HG02870 (cell line): ENCODE results near the gene B4GALT3.
"Not testable (repeated sequence)": the region's sequence is repeated elsewhere in the genome, so short reads cannot be mapped to it uniquely, and the experiment has no call there.

Experiments
- ATAC-seq: cut with Tn5 transposase; IDR thresholded peaks from one replicate; pipeline ENCODE4 v1.9.1; 2021; ENCODE audit warnings: mild to moderate bottlenecking, moderate library complexity; ENCODE audit not compliant: unreplicated experiment

B4GALT3 gene

GRCh38 chr1:161177112-161177935 is at the start of gene B4GALT3:
TSS of gene B4GALT3 (minus strand) at chr1:161177507. CDS start at chr1:161176060, 1,447 bp downstream.
- ATAC-seq = peak; percentile 70

- no peak for ATAC-seq
These were observed 49.5 kb upstream of the B4GALT3 start for GRCh38 chr1:161226759-161227158.

- ATAC-seq = no peak
These were observed 49.0 kb upstream of the B4GALT3 start for GRCh38 chr1:161226320-161226711.

GRCh38 chr1:161225534-161226319 is 48.4 kb upstream of the B4GALT3 start, which contains the start of gene TOMM40L:
TSS of gene TOMM40L (plus strand) at chr1:161226060. CDS start at chr1:161226490, 430 bp downstream.
- peak; percentile 97 for ATAC-seq

- ATAC-seq = no peak
These were observed 47.8 kb upstream of the B4GALT3 start for GRCh38 chr1:161225178-161225533.

- not testable (repeated sequence) for ATAC-seq
These were observed 47.4 kb upstream of the B4GALT3 start for GRCh38 chr1:161224695-161225087.

- no peak for ATAC-seq
These were observed 46.7 kb upstream of the B4GALT3 start for GRCh38 chr1:161223805-161224694.

- ATAC-seq = no peak
These were observed 45.1 kb upstream of the B4GALT3 start for GRCh38 chr1:161222175-161223019.

- ATAC-seq = no peak
These were observed 42.7 kb upstream of the B4GALT3 start for GRCh38 chr1:161220002-161220401.

- no peak for ATAC-seq
These were observed 42.0 kb upstream of the B4GALT3 start for GRCh38 chr1:161219078-161219892.

- ATAC-seq = no peak
These were observed 41.2 kb upstream of the B4GALT3 start for GRCh38 chr1:161218301-161219077.

- ATAC-seq = no peak
These were observed 40.5 kb upstream of the B4GALT3 start for GRCh38 chr1:161217831-161218230.

GRCh38 chr1:161216945-161217712 is 39.8 kb upstream of the B4GALT3 start:
- ATAC-seq = peak; percentile 80

- ATAC-seq = no peak
These were observed 37.8 kb upstream of the B4GALT3 start, which contains the start of gene FCER1G for GRCh38 chr1:161215076-161215475. TSS of gene FCER1G (plus strand) at chr1:161215295. CDS start at chr1:161215322, 27 bp downstream.

- ATAC-seq = no peak
These were observed 37.1 kb upstream of the B4GALT3 start for GRCh38 chr1:161214369-161214768.

GRCh38 chr1:161209790-161210409 is 32.6 kb upstream of the B4GALT3 start:
- no peak for ATAC-seq

- no peak for ATAC-seq
These were observed 29.9 kb upstream of the B4GALT3 start for GRCh38 chr1:161207173-161207572.
